ENCODE data around the gene MAP3K2. TPM values are rescaled to one million over a fixed set of nuclear protein-coding genes. Genes with fewer than 3 reads are reported as not detected.

Gene MAP3K2
- total RNA-seq, 4 donors from 2014 or later = 51.0 to 66.1 (median 64.7) TPM

DNA sequence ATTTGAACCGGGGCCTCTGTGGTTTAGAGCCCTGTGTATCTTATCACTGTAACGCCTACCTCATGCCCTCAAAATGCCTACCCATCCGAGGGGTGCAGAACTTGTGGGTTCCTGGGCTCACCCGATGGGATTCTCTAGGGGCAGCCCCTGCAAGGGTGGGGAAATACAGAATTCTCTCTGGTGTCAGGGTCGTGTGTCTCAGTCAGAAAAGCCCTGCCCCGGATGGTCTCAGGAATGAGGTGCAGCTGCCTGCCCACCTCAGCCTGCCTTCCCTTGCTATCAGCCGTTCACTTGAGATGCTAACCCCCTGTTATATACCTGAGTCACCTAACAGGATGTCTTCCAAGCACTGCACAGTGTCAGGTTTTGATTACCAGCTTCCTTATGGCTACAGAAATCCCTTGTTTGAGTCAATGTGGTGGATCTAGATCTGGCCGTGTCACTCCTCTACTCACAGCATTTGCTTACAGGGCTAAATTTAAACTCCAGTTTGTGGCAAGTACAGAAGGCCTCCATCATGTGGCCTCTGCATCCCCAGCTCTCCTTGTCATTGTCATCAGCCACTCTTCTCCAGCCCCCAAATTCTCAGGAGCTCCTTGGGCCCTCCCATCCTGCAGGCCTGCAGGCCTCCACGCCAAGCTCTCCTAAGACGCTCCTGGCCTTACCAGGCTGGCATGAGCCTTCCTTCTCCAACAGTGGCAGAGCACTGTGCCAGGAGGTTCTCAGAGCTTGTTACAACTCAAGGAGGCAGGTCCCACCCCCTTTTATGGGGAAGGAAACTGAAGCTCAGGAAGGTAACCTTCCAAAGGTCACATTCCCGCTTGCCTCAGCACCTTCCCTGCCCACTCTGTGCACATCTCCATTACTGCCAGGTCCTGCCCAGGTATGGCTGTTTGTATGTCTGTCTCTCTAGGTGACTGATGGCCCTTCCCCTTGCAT is 14.3 kb upstream of the MAP3K2 start:
- TF ChIP-seq, protein P1, sequence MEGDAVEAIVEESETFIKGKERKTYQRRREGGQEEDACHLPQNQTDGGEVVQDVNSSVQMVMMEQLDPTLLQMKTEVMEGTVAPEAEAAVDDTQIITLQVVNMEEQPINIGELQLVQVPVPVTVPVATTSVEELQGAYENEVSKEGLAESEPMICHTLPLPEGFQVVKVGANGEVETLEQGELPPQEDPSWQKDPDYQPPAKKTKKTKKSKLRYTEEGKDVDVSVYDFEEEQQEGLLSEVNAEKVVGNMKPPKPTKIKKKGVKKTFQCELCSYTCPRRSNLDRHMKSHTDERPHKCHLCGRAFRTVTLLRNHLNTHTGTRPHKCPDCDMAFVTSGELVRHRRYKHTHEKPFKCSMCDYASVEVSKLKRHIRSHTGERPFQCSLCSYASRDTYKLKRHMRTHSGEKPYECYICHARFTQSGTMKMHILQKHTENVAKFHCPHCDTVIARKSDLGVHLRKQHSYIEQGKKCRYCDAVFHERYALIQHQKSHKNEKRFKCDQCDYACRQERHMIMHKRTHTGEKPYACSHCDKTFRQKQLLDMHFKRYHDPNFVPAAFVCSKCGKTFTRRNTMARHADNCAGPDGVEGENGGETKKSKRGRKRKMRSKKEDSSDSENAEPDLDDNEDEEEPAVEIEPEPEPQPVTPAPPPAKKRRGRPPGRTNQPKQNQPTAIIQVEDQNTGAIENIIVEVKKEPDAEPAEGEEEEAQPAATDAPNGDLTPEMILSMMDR (IDR thresholded peaks at IDR 0.05; ENCODE audit: low read depth) = no peak

DNA sequence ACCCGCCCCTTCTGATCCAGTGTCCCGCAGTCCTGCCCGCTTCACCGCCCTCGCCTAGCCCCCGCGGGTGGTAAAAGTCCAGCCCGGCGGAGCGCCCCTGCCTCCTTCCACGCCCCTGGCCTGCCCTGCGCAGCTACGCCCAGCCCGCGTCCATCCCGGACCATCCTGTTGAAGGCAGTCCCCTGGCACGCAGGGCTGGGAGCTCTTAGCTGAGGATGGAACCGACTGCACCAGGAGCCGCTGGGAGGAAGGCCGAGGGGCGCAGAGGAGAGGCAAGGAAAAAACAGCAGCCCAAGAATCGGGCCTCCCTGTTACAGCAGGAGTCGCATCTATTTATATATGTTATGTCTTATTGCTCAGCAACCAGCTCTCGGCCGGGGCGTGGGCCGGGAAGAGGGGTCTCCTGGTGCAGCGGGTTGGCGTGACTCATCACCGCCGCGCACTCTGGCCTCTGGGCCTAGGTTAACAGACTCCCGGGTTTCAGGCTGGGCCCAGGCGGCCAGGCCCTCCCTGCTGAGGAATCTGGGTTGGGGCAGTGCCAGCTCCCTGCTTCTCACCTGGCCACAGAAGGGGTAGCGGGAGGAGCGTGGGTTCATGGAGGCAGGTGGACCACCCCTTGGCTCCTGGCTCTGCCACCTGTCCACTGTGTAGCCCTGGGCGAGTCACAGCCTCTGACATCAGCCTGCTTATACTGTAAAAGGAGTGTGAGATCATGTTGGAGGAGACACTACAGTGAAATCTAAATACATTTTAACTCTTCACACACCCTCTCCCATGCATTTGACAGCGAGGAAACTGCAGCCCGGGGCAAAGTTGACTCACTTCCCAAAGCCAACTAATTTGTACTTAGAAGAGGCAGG is 13.4 kb upstream of the MAP3K2 start:
- TF ChIP-seq, protein P1 (IDR thresholded peaks at IDR 0.05; ENCODE audit: low read depth) = no peak

DNA sequence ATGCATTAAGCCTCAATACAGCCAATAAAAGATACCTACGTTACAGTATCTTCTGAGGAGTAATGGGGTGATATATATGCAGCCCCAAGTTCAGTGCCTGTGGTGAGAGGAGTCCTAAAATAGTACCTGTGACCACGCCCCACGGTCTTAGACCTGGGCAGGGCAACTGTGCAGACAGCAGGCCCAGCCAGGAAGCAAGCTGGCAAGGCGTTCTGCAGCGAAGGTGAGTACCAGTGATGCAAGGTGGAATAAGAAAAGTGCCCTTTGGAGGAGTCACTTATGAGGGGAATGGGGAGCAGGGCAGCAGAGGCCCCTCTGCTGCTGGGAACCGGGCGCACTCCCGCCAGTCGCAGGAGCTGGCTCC is 12.7 kb upstream of the MAP3K2 start:
- TF ChIP-seq, protein P1 (IDR thresholded peaks at IDR 0.05; ENCODE audit: low read depth) = no peak

DNA sequence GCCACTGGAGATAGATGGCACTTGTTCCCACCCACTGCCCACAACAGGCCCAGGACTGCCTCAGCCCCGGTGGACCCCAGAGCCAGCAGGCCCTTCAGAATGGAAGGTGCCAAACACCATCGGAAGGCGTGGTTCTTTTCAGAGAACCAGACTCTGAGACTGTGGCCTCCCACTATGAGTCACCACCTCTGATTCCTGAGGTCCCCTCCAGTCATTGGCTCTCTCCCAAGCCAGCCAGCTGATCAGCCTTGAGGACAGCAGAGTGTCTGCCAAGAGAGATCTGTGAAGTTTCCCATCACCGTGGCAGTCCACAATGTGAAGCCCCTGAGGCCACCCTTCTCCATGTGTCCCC is 10.4 kb upstream of the MAP3K2 start:
- TF ChIP-seq, protein P1 (IDR thresholded peaks at IDR 0.05; ENCODE audit: low read depth) = no peak

DNA sequence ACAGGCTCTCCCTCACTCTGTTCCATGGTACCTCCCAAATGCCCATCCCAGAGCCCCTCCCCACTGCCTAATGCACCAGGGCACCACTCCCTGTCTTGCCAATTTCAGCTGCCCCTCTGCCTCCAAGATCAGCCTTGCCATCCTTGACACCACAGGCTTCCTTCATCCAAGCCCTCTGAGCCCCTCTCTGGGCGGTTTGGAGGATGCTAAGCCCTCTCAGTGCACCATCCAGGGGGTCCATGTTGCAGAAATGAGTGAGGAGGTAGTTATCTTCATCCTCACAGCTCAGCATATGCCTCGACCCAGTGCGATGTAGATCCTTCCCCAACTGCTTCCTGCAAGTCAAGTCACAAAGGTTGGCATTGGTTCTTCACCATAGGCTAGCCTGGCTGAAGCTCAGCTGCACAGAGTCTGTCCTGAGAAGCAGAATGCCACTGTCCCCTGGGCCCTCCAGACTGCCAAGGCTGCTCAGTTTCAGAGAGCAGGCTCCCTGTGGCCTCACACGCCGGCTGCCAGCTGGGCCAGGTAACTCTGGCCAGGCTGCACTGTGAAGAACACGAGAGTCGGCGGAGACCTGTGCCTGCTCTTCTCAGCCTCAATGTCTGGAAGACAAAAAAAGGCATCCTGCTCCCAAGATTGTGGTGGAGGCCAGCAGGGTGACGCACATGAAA is 9.9 kb upstream of the MAP3K2 start:
- TF ChIP-seq, protein P1 (IDR thresholded peaks at IDR 0.05; ENCODE audit: low read depth) = no peak

DNA sequence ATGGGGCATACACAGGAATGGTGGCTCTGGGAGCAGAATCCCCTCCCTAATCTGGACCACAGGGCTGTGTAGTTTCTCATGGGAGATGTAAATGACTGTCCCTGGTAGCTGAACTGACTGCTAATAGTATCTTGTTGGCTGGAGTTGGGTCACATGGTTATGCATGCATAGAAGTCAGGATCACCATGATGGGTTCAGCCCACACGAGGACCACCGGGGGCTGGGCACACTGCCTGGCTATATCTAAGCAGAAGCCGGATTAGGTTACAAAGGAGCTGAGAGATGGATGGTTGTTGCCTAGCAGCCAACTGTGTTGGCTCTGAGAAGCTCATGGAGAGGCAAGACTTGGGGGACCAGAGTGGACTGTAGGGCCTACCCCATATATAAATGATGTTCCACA is 6.7 kb upstream of the MAP3K2 start:
- TF ChIP-seq, protein P1 (IDR thresholded peaks at IDR 0.05; ENCODE audit: low read depth) = no peak

Measured in subcutaneous adipose tissue (tissue), 4 donors.